Measurements from ENCODE around the gene MRTFA. TPM values are rescaled to one million over a fixed set of nuclear protein-coding genes. Genes with fewer than 3 reads are reported as not detected.
A peak's percentile ranks its signal among the peaks of the same experiment; 100 is the strongest.

The MRTFA gene
- total and polyA plus RNA-seq, 8 donors: 13.6 to 35.3 (median 24.1) TPM

DNA sequence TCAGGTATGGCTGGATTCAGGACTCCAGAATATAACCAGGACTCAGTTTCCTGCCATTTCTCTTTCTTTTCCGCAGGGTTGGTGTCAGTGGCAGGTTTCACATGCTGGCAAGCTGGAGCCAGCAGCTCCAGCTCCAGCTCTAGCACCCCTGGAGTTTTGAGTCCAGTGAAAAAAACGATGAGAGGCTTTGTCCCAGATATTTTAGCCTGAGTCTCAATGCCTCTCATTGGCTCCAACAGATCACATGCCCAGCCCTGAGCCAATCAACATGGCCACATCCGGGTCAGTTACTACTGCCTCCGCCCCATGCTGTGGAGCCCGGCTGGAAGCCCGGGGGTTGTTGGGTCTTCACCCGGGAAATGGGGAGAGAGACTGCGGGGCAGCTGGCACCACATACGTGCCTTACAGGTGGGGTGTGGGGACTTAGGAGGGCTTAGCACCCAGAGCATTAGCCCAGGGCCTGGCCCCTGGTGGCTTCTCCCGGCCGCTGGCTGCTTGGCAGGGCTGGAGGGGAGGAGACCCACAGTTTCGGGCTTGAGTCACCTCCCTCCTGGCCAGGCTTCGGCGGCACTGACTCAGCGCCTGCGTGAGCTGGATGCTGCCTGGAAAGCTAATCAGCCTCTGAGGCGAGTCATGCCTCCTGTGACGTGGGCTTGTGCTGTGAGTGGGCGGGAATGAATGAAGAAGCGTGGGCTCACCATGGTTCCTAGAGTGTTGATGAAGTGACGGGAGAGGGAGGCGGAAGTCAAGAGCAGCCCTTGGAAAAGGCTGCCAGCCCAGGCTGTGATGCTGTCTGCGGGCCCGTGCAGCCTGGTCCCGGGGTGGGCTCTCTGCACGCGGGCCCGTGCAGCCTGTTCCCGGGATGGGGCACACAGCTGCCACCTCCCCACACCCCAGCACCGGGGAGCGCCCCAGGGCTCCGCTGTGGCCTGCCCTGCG lies 15.3 kb upstream of the MRTFA start:
- intact Hi-C loops (cut with DNase I): no loop called here
- FAIRE-seq: no peak
- peaks cover 0 to 7% (median 5%) of the 10 kb centered on the region in 3 donors for H3K4me1 ChIP-seq
- DNase-seq: peak; percentile 82 to 91 (median 84)
- no peaks in the 10 kb centered on the region for H3K36me3 ChIP-seq
- peak; percentile 87 to 91 (median 88) for ATAC-seq
- 42 to 54% methylated on average over 33 of the region's 33 CpGs for WGBS, 2 donors
- H3K27ac ChIP-seq: peak overlapping the region; percentile 83 to 95 (median 89)
- TF ChIP-seq, protein P1, sequence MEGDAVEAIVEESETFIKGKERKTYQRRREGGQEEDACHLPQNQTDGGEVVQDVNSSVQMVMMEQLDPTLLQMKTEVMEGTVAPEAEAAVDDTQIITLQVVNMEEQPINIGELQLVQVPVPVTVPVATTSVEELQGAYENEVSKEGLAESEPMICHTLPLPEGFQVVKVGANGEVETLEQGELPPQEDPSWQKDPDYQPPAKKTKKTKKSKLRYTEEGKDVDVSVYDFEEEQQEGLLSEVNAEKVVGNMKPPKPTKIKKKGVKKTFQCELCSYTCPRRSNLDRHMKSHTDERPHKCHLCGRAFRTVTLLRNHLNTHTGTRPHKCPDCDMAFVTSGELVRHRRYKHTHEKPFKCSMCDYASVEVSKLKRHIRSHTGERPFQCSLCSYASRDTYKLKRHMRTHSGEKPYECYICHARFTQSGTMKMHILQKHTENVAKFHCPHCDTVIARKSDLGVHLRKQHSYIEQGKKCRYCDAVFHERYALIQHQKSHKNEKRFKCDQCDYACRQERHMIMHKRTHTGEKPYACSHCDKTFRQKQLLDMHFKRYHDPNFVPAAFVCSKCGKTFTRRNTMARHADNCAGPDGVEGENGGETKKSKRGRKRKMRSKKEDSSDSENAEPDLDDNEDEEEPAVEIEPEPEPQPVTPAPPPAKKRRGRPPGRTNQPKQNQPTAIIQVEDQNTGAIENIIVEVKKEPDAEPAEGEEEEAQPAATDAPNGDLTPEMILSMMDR (IDR thresholded peaks at IDR 0.05): no peak
- peak overlapping the region in 3 of 4 donors; percentile 18 to 39 (median 34) for H3K4me3 ChIP-seq
- no peaks in the 10 kb centered on the region for H3K27me3 ChIP-seq
- H3K9me3 ChIP-seq: no peaks in the 10 kb centered on the region

DNA sequence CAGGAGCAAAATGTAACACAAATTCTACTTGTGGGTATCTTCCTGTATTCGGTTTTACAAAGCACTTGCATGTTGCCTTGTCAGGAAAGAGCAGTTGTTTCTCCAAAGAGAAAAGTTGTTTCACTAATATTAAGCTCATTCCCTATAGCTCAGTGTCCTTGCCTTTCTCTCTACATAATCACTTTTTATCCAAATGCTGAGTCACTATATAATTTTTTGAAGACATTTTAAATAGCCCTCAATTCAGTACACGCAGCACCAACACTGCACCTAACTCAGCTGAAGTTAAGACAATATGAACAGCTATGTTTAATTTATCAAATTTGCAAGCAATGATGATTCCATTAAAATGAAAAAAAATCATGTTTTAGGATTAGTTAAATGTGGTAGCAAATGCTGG lies 14.5 kb upstream of the MRTFA start:
- H3K9me3 ChIP-seq: no peaks in the 10 kb centered on the region
- H3K27me3 ChIP-seq: no peaks in the 10 kb centered on the region
- 63 to 80% methylated on average over 2 of the region's 2 CpGs for WGBS, 2 donors
- DNase-seq (no peak), ATAC-seq (no peak), FAIRE-seq (no peak)
- TF ChIP-seq, protein P1 (IDR thresholded peaks at IDR 0.05): no peak
- H3K4me1 ChIP-seq: peaks cover 0 to 7% (median 5%) of the 10 kb centered on the region in 3 donors
- H3K36me3 ChIP-seq: no peaks in the 10 kb centered on the region
- H3K27ac ChIP-seq: peak overlapping the region; percentile 83 to 95 (median 89)
- intact Hi-C loops (cut with DNase I): no loop called here
- no peak overlapping the region for H3K4me3 ChIP-seq

DNA sequence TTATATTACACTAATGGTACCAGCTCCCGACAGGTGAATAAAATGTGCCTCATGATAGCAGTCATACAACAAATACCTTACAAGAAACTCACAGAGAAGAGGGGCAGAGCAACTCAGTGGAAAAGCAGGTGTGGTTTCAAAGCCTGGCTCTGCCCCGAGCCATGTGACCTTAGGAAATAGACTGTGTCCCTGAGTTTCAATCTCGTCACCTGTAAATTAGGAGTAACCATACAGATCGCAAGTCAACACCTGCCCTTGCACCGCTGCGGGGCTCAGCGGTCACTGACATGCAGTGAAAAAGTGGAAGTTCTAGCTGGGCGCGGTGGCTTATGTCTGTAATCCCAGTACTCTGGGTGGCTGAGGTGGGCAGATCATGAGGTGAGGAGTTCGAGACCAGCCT lies 11.9 kb upstream of the MRTFA start:
- no peaks in the 10 kb centered on the region for H3K27me3 ChIP-seq
- FAIRE-seq (no peak), ATAC-seq (no peak), DNase-seq (no peak)
- peaks cover 0 to 6% (median 5%) of the 10 kb centered on the region in 3 donors for H3K4me1 ChIP-seq
- H3K27ac ChIP-seq: no peak overlapping the region
- no peaks in the 10 kb centered on the region for H3K36me3 ChIP-seq
- intact Hi-C loops (cut with DNase I): loop anchor here (5.0 to 10.0 kb wide), 3 partner anchors 121 to 211 kb away; no protein-coding TSS in a partner anchor
- TF ChIP-seq, protein P1 (IDR thresholded peaks at IDR 0.05): no peak
- no peaks in the 10 kb centered on the region for H3K9me3 ChIP-seq
- 84 to 88% methylated on average over 10 of the region's 10 CpGs for WGBS, 2 donors
- no peak overlapping the region for H3K4me3 ChIP-seq

DNA sequence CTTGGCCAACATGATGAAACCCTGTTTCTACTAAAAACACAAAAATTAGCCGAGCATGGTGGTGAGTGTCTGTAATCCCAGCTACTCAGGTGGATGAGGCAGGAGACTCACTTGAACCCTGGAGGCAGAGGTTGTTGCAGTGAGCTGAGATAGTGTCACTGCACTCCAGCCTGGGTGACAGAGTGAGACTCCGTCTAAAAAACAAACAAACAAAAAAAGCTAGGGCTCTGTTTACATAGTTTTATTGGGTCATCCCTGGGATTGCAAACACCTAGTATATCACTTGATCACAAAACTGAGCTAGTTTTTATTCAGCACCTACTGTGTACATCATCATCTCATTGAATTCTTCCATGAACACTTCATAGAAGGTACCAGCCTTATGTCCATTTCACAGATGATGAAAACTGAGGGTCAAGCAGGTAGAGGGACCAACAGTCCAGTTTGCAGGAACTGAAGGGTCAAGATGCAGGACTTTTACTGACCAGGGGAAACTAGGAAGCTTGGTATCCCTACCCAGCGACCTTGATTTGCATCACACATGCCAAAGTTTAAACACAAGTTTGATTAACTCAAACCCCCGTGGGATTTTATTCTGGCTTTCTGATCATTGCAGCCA lies 9.2 kb upstream of the MRTFA start:
- H3K9me3 ChIP-seq: no peaks in the 10 kb centered on the region
- H3K4me1 ChIP-seq: peaks cover 0 to 6% (median 0%) of the 10 kb centered on the region in 3 donors
- ATAC-seq: peak in 1 of 4 donors; percentile 2
- intact Hi-C loops (cut with DNase I): loop anchor here (2.0 to 10.0 kb wide), 4 partner anchors 118 to 208 kb away; no protein-coding TSS in a partner anchor
- DNase-seq: no peak
- no peak overlapping the region for H3K27ac ChIP-seq
- no peak for FAIRE-seq
- WGBS, 2 donors: 32 to 35% methylated on average over 4 of the region's 4 CpGs
- no peaks in the 10 kb centered on the region for H3K36me3 ChIP-seq
- TF ChIP-seq, protein P1 (IDR thresholded peaks at IDR 0.05): no peak
- H3K4me3 ChIP-seq: no peak overlapping the region
- H3K27me3 ChIP-seq: no peaks in the 10 kb centered on the region
